ENCODE results near the gene TMEM131. TPM values are rescaled to one million over a fixed set of nuclear protein-coding genes. Genes with fewer than 3 reads are reported as not detected.

Gene TMEM131
- total and polyA plus RNA-seq, 11 donors, result 9.3 to 38.3 (median 31.2) TPM

DNA sequence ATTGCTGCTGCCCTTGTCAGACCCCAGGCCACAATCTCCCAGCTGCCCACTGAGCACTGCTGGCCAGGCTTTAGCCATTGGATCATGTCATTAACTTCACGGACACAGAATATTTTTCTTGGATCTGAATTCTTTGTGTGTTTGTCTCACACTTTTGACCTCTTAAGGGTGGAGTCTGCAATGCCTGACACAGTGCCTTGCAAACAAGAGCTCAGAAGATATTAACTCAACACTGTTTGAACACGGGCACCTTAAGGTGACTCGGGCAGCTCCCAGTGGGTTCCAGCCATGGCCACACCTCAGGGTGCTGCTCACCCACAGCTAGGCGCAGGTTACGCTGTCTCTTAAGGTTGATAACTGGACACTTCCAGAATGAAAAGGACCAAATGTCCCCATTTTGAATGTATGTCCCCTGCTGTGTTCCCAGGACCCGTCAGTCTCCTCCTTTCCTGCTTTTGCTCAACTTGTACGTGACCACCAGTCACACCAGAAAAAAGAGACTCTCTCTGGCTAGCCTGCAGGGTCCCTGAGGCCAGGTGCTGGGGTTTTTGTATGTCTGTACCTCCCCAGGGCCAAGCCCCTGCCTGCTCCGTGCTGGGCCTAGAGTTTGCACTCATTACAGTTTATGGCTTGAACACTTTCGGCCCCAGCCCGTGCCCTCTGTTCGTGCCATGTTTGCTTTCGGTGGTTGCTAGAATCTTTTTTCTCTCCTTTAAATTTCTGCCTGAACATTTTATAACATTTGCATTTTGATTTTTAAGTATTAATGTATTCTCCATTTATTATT lies 33.4 kb upstream of the TMEM131 start:
- TF ChIP-seq, protein P1, sequence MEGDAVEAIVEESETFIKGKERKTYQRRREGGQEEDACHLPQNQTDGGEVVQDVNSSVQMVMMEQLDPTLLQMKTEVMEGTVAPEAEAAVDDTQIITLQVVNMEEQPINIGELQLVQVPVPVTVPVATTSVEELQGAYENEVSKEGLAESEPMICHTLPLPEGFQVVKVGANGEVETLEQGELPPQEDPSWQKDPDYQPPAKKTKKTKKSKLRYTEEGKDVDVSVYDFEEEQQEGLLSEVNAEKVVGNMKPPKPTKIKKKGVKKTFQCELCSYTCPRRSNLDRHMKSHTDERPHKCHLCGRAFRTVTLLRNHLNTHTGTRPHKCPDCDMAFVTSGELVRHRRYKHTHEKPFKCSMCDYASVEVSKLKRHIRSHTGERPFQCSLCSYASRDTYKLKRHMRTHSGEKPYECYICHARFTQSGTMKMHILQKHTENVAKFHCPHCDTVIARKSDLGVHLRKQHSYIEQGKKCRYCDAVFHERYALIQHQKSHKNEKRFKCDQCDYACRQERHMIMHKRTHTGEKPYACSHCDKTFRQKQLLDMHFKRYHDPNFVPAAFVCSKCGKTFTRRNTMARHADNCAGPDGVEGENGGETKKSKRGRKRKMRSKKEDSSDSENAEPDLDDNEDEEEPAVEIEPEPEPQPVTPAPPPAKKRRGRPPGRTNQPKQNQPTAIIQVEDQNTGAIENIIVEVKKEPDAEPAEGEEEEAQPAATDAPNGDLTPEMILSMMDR (IDR thresholded peaks at IDR 0.05), result no peak
- TF ChIP-seq POLR2A (IDR thresholded peaks at IDR 0.05), result no peak
- H3K4me1 ChIP-seq, result peaks cover 0 to 28% (median 8%) of the 10 kb centered on the region in 12 donors
- peaks cover 0 to 19% (median 0%) of the 10 kb centered on the region in 9 donors for H3K27me3 ChIP-seq
- no peak for DNase-seq
- H3K9me3 ChIP-seq, result no peaks in the 10 kb centered on the region
- H3K4me3 ChIP-seq, result no peak overlapping the region
- no peak for ATAC-seq
- H3K36me3 ChIP-seq, result no peaks in the 10 kb centered on the region
- no peak overlapping the region for H3K27ac ChIP-seq
- intact Hi-C loops (cut with DNase I), result no loop called here
- WGBS, 4 donors, result 88 to 95% (median 91%) methylated on average over 12 of the region's 12 CpGs

DNA sequence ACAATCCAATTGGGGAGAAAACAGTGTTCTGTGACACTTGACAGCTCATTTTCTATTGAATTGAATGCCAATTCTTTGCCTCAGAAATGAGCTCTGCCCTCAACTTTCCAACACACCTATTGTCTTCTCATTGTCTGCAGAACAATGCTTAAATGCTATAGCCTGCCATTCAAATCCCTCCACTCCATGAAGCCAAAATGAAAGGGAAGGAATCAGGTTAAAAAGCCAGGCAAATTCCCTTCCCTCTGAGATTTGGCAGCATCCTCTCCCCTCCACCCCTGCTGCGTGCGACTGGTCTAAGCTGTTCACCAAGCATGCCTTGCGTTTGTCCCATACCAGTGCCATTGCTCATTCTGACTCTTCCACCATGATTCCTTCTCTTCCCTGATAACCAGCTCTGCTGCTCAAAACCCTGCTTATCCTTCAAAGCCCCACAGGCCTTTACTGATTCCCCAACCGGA lies 32.4 kb upstream of the TMEM131 start:
- Histone ChIP-seq H3K27me3 (peaks cover 0 to 17% (median 0%) of the 10 kb centered on the region in 9 donors), H3K36me3 (no peaks in the 10 kb centered on the region), H3K4me1 (peaks cover 0 to 28% (median 8%) of the 10 kb centered on the region in 12 donors), H3K27ac (no peak overlapping the region), H3K9me3 (no peaks in the 10 kb centered on the region), H3K4me3 (no peak overlapping the region)
- intact Hi-C loops (cut with DNase I), result no loop called here
- WGBS, 4 donors, result 76 to 96% (median 85%) methylated on average over 4 of the region's 4 CpGs
- ATAC-seq, result no peak
- DNase-seq, result no peak
- TF ChIP-seq, protein P1 (IDR thresholded peaks at IDR 0.05), result no peak
- TF ChIP-seq POLR2A (IDR thresholded peaks at IDR 0.05), result no peak

DNA sequence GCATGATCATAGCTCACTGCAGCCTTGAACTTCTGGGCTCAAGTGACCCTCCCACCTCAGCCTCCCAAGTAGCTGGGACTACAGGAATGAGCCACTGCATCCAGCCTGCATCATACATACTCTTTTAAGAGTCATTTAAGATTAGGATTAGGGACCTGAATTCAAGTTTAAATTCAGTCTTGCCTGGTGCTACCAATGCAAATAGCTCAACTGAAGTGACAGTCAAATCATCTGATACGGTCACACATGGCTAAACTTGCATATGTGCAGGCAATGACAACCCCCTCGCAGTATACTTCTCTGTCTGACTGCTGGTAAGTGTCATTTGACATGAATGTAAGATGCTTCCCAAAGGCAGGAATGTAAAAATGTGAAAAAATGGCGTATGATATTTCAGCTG lies 31.8 kb upstream of the TMEM131 start:
- ATAC-seq, result no peak

More for the DNA sequence above, 31.8 kb upstream of the TMEM131 start:
- no peak for DNase-seq
- H3K4me1 ChIP-seq, result peaks cover 0 to 28% (median 8%) of the 10 kb centered on the region in 12 donors
- no peak overlapping the region for H3K27ac ChIP-seq
- WGBS, 4 donors, result 86 to 89% (median 87%) methylated on average over 3 of the region's 3 CpGs
- no peaks in the 10 kb centered on the region for H3K36me3 ChIP-seq
- H3K4me3 ChIP-seq, result no peak overlapping the region
- intact Hi-C loops (cut with DNase I), result no loop called here
- no peak for TF ChIP-seq POLR2A (IDR thresholded peaks at IDR 0.05)
- TF ChIP-seq, protein P1 (IDR thresholded peaks at IDR 0.05), result no peak
- peaks cover 0 to 14% (median 0%) of the 10 kb centered on the region in 9 donors for H3K27me3 ChIP-seq
- no peaks in the 10 kb centered on the region for H3K9me3 ChIP-seq

Measured in heart left ventricle (tissue), 16 donors.